Fibroblast of villous mesenchyme (primary cell): ENCODE measurements around the gene TNS2. TPM values are rescaled to one million over a fixed set of nuclear protein-coding genes. Genes with fewer than 3 reads are reported as not detected.

Experiments
- DNase-seq: peaks from one replicate; pipeline ENCODE4 v3.0.0-alpha.2; 2010; ENCODE audit warnings: low read depth
- H3K4me3 ChIP-seq: 2 replicates; pipeline ENCODE4 v1.5.1; 2011; ENCODE audit warnings: low read depth, mild to moderate bottlenecking, low read length
- total RNA-seq: library from RNA; depleted of rRNA; stranded (reverse); fragments of >200 nt; gene quantifications from 2 replicates; pipeline ENCODE4 v1.2.3, GENCODE V29; 2012
- TF ChIP-seq, protein P1 (sequence below): IDR thresholded peaks from 2 replicates; pipeline ENCODE4 v1.5.1; 2012; ENCODE audit warnings: low read depth, mild to moderate bottlenecking, low read length; ENCODE audit not compliant: insufficient read depth

Gene TNS2
- total RNA-seq, 1 donor: 36.7 TPM

DNA sequence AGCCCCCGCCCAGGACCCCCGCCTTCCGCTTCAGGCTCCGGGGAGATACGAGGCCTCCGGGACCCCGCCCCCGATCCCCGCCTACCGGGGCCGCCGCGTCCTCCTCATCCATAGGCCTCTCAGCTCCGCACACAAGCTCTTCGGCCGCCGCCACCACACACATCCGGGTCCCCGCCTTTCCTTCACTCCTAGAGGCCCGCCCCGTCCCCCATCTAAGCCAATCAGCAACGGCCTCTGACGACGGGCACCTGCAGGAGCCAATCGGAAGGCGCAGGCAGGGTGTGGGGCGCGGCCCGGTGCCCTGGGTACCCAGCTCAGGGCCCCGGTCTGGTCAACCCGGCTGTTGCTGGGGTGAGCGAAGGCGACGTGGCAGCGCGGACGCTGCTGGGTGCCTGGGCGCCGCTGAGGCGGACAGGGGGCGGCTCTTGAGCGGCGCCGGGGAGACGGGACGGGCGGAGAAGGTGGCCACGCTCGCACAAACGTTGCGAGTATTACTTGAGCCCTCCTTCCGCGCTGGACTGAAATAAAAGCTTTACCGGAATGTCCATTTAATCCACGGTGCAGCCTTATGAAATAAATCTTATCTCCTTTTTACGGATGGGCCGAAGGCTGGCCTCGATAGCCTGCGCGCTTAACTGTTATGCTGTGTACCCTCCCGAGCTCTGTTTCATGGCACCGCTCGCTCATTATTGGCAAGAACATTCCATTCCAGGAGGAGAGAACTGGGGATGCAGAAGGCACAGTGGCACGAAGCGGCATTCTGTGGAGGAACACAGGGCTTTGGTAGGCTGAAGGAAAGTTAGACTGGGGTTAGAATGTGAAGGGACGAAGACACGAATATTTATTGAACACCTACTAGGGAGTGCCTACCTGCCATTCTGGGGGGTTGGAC, 29.6 kb downstream of the TNS2 start, which contains the start of gene SPRYD3:
Gene SPRYD3, minus strand, starts transcription at position 165 of the 892 bp plus-strand sequence. Its CDS starts 57 bp downstream, at position 108.
- TF ChIP-seq, protein P1, sequence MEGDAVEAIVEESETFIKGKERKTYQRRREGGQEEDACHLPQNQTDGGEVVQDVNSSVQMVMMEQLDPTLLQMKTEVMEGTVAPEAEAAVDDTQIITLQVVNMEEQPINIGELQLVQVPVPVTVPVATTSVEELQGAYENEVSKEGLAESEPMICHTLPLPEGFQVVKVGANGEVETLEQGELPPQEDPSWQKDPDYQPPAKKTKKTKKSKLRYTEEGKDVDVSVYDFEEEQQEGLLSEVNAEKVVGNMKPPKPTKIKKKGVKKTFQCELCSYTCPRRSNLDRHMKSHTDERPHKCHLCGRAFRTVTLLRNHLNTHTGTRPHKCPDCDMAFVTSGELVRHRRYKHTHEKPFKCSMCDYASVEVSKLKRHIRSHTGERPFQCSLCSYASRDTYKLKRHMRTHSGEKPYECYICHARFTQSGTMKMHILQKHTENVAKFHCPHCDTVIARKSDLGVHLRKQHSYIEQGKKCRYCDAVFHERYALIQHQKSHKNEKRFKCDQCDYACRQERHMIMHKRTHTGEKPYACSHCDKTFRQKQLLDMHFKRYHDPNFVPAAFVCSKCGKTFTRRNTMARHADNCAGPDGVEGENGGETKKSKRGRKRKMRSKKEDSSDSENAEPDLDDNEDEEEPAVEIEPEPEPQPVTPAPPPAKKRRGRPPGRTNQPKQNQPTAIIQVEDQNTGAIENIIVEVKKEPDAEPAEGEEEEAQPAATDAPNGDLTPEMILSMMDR: no peak
- H3K4me3 ChIP-seq: peak within 1 kb of the TSS; percentile 71
- peak; percentile 99 for DNase-seq

DNA sequence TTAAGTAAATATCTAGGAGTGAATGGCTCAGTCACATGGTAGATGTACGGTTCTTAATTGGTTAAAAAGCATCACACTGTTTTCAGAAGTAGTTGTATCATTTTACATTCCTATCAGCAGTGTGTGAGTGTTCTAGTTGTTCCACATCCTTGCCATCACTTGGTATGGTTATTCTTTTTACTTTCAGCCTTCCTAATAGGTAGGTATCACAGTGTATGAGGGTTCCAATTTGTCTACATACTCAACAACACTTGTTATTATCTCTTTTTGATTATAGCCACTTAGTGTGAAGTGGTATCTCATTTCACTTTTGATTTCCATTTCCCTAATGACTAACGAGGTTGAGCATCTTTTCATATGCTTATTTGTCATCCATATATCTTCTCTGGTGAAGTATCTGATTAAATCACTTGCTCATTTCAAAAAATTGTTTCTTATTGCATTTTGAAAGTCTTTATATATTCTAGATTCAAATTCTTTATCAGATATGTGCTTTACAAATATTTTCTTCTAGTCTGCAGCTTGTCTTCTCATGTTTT, 32.8 kb downstream of the TNS2 start:
- DNase-seq: no peak
- TF ChIP-seq, protein P1: no peak
- H3K4me3 ChIP-seq: no peak overlapping the region

DNA sequence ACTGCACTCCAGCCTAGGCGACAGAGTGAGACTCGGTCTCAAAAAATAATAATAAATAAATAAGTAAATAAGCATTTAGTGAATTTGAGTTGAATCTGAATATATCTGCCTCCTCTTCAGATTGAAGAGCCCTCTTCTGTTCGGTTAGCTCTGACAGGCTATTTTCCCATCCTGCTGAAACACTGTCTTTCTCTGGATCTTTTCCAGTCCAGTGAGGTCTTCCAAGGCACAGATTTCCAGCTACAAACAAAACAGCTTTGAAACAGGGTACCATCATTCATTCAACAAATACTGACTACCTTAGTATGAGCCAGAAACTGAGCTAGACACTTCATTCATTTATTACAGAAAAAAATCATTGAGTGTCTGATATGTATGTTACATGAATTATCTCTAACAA, 36.5 kb downstream of the TNS2 start:
- H3K4me3 ChIP-seq: no peak overlapping the region
- no peak for DNase-seq
- TF ChIP-seq, protein P1: no peak

DNA sequence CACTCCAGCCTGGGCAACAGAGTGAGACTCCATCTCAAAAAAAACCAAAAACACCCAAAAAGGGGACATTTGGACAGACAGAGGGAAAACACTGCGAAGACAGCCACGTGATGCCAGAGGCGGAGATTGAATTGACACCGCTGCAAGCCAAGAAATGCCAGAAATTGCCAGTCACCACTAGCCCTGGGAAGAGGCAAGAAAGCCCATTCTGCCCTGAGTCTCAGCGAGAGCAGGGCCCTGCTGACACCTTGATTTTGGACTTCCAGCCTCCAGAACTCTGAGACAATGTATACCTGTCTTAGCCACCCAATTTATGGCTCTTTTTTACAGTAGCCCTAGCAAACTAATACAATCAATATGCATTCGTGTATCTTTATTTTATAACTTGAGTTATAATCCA, 40.2 kb downstream of the TNS2 start:
- no peak for DNase-seq
- TF ChIP-seq, protein P1: no peak
- no peak overlapping the region for H3K4me3 ChIP-seq

DNA sequence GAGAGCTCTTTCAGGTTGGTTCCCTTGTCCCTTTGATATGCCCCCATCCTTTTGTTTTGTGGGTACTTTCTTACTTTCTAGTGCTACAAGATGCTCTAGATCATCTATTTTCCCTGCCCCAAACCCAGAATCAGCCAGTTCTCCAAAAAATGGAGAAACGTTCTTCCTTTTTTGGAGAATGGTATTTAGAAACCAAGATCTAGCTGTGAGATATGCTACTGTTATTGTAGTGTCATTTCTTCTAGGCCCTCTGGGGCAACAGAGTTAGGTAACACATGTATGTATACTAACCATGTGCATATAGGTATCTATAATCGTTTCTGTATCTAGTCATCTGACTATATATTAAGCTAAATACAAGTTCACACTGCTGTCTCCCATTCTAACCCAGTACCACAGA, 40.7 kb downstream of the TNS2 start:
- no peak overlapping the region for H3K4me3 ChIP-seq
- TF ChIP-seq, protein P1: no peak
- no peak for DNase-seq

DNA sequence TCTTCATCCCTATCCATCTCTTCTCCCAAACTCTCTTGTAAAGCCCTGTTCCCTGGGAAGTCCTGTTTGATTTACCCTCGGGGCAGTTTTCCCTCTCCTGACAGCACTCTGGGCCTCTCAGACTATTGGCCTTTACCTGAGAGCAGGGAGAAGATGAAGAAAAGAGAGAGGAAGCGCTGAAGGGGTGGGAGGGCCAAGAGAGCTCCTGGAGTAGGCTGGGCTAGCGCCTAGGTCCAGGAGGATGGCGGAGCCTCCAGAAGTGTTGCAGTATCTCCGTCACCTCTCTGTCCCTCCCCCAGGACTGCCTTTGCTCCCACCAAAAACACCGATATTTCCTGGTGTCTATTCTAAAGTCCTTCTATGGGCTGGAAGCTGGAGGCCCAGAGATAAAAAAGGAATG, 41.9 kb downstream of the TNS2 start:
- DNase-seq: no peak
- H3K4me3 ChIP-seq: no peak overlapping the region
- TF ChIP-seq, protein P1: no peak
